GM20000 (cell line): ENCODE data around the gene MT1H.

ENCODE experiments used
- DNase-seq: peaks from one replicate; pipeline ENCODE4 v3.0.0; 2012; ENCODE audit warnings: low spot score
- CTCF ChIP-seq: IDR thresholded peaks from 2 replicates; pipeline ENCODE4 v1.5.1; 2012; ENCODE audit warnings: mild to moderate bottlenecking, control low read depth; ENCODE audit errors: extremely low read depth, missing control alignments

Gene MT1H

DNA sequence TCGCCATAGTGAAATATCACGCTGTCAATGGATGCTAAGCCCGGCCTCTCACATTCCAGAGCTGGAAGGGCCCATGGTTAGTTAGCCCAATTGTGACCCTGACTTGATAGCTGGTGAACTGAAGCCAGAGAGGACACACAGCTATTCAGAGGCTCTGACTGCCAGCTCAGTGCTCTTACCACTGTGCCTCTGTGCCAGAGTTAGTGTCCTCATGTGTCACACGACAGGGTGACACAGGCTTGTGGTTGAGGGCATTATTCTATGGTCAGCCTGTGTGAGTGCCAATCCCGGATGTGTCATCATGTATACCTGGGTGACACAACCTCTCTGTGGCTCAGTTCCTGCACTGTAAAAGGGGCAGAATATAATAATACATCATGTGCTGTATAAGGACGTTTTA, 10.2 kb downstream of the MT1H start:
- DNase-seq: no peak
- TF ChIP-seq CTCF: no peak

GRCh38 chr16:56681939-56682702, 12.5 kb downstream of the MT1H start, which contains the start of gene MT1X:
Gene MT1X (plus strand): TSS chr16:56682470. CDS start chr16:56682541, 71 bp downstream.
- DNase-seq: peak; percentile 88
- no peak for TF ChIP-seq CTCF

DNA sequence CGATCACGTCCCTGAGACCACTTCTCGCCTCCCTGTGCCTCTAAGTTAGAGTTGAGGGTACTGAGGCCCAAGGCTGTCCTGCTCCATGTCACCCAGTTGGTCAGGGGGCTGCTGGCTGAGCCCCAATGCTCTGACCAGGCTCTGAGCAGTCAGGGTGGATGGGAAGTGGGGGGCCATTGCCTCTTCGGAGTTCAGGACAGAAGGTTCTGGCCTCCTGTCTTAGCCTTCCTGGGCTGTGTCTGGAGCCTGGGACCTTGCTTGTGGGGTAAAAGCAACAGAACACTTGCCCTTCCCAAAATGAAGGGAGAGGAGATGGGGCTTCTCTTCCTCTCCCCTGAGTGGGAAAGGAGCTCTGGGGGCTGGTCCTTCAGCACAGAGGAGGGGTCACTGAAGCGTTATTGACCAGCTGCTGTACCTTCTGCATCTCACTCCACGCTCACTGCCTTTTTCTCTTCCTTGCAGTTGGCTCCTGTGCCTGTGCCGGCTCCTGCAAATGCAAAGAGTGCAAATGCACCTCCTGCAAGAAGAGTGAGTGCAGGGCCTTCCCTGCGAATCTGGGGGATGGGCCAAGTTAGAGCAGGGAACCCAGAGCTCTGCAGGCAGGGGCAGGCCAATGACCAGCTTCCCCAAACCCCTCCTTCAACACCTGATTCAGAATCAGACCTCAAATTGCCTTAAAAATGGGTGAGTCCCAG, 13.2 kb downstream of the MT1H start:
- DNase-seq: no peak
- TF ChIP-seq CTCF: no peak

DNA sequence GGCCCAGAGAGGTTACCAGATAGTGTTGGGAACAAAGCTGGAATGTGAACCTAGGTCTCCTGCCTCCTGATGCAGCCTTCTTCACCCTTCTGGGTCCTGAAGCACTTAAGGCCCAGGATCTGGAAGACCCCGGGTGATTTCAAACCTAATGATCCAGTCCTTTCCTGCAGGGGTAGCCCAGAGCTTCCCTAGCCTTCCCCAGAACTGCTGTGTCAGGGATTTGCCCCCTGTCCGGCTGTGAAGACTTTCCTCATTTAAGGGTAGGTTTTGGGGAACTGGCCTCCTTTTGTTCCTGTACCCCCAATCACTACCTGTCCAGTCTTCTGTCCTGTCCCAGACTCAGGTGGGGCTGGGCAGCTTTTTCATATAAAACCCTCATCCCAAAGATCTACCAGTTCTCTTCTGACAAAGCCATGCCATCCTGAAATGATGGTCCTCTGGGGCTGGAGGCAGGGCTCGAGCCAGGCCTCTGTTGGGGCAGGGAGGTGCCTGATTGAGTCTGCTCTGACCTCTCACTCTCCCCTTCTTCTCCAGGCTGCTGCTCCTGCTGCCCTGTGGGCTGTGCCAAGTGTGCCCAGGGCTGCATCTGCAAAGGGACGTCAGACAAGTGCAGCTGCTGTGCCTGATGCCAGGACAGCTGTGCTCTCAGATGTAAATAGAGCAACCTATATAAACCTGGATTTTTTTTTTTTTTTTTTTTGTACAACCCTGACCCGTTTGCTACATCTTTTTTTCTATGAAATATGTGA, 14.0 kb downstream of the MT1H start:
- no peak for DNase-seq

DNA sequence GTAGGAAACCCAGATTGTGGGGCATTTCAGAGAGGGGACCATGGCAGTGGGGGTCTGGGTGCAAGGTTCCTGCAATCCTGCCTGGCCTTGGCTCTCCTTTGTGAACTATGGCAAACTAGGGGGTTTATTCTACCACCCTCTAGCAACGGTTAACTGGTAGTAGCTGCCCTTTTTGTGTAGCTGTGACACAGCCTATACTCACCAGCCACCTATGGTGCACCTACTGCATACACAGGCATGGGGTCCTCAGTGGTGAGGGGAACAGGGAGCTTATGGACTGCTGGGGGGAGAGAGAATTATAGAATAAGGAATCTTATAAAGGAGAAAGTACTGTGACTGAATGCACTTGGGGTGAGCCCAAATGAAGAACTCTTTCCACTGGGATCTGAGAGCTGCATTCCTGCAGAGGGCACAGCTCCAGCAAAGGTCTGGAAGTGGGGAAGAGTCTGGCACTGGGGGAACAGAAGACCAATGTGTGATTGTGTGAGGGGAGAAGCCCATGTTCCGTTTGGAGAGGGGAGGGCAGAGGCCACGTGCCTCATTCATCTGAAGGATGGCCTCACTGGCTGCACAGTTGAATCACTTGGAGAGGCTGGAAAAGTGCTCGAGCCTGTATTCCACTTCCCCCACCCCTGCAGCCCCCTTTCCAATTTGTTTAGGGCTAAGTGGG, 14.8 kb downstream of the MT1H start:
- no peak for TF ChIP-seq CTCF
- DNase-seq: no peak

More for the DNA sequence above, 14.0 kb downstream of the MT1H start:
- no peak for TF ChIP-seq CTCF

- no peak for DNase-seq
- TF ChIP-seq CTCF: no peak
Measured at GRCh38 chr16:56684926-56685590, 15.4 kb downstream of the MT1H start.
